PFSK-1 (cell line): Measurements from ENCODE around the gene OPA1.

Source experiments
- FOXP2 ChIP-seq: optimal IDR thresholded peaks from 2 replicates; pipeline ENCODE3; 2011; ENCODE audit warnings: borderline replicate concordance, control low read depth, inconsistent platforms; ENCODE audit not compliant: insufficient read depth; ENCODE audit errors: extremely low read length, extremely low read depth
- POLR2AphosphoS5 ChIP-seq: IDR thresholded peaks from 2 replicates; pipeline ENCODE4 v1.6.1; 2012; ENCODE audit warnings: low read depth, mild to moderate bottlenecking, control low read depth, low read length, moderate library complexity
- SIN3A ChIP-seq: IDR thresholded peaks from 2 replicates; pipeline ENCODE4 v1.6.1; 2012; ENCODE audit warnings: mild to moderate bottlenecking, low read length, moderate library complexity, borderline replicate concordance; ENCODE audit not compliant: insufficient read depth
- TAF1 ChIP-seq: IDR thresholded peaks from 2 replicates; pipeline ENCODE4 v1.6.1; 2012; ENCODE audit warnings: low read length, control low read depth, borderline replicate concordance; ENCODE audit not compliant: insufficient read depth
- TF ChIP-seq, protein P1 (sequence below), 2 experiments: IDR thresholded peaks; 2 replicates each; pipeline versions ENCODE4 v1.6.1 to v1.8.0; 2011 to 2012; ENCODE audit warnings: low read depth in 2 of 2, low read length in 2 of 2, control low read depth in 1 of 2, inconsistent platforms in 1 of 2, mild to moderate bottlenecking in 1 of 2, moderate library complexity in 1 of 2; ENCODE audit not compliant: insufficient read depth in 1 of 2

OPA1 gene

DNA sequence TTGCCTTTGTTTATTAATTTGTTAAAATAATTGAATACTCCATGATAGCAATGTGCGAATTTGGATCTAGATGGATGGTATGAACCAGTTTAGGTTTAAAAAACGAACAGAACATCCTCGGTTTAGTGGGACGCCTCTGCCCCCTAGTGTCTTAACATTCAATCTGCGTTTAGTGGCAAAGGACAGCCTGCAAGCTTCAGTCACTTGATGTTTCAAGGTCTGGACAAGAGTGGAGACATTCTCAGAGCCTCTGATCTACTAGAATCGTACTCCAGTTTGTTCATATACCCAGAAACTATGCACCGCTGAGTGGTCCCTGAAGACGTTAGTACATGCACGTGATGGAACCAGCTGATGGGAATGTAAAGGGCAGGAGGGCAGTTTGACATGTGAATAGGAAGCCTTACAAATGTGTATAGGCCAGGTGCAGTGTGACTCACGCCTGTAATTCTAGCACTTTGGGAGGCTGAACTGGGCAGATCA is 20.5 kb upstream of the OPA1 start:
- TF ChIP-seq POLR2AphosphoS5 (no peak), FOXP2 (no peak), SIN3A (no peak), TAF1 (no peak)
- TF ChIP-seq, protein P1, sequence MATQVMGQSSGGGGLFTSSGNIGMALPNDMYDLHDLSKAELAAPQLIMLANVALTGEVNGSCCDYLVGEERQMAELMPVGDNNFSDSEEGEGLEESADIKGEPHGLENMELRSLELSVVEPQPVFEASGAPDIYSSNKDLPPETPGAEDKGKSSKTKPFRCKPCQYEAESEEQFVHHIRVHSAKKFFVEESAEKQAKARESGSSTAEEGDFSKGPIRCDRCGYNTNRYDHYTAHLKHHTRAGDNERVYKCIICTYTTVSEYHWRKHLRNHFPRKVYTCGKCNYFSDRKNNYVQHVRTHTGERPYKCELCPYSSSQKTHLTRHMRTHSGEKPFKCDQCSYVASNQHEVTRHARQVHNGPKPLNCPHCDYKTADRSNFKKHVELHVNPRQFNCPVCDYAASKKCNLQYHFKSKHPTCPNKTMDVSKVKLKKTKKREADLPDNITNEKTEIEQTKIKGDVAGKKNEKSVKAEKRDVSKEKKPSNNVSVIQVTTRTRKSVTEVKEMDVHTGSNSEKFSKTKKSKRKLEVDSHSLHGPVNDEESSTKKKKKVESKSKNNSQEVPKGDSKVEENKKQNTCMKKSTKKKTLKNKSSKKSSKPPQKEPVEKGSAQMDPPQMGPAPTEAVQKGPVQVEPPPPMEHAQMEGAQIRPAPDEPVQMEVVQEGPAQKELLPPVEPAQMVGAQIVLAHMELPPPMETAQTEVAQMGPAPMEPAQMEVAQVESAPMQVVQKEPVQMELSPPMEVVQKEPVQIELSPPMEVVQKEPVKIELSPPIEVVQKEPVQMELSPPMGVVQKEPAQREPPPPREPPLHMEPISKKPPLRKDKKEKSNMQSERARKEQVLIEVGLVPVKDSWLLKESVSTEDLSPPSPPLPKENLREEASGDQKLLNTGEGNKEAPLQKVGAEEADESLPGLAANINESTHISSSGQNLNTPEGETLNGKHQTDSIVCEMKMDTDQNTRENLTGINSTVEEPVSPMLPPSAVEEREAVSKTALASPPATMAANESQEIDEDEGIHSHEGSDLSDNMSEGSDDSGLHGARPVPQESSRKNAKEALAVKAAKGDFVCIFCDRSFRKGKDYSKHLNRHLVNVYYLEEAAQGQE (IDR thresholded peaks at IDR 0.05; ENCODE audit: insufficient read depth in 1 of 2, low read depth in 2 of 2, low read length in 2 of 2), result no peak

DNA sequence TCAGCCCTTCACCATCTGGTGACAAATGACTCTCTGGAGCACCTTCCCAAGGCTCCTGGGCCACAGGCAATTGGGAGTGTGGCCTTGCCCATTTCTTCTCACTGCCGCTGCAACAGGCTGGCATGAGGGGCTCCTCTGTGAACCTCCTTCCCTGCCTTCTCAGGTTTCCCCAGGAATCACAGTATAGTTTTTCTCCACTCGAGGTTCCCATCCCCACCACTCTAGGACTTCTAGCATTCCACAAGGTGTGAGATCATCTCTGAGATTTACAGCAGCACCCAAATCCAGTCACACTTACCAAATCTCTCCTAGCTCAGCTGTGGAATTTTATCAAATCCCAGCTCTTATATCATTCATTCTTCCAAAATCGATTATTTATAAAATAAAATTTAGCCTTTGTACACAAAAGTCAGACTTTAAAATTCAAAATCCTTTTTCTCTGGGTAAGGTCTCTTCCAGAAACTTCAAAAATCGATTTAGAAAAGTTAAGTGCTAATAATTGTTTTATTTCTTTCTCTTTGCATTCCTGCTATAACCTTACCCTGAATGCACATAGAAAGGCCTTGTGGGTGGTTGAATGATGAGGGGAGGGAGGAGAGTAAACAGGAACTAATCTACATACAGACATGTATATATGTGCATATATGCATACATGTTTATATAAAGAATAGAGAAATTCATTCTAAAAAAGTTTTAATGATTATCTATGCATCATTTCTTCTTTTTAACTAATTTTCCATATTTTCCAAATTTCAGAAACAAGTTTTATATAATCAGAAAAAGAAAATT is 19.4 kb upstream of the OPA1 start:
- TF ChIP-seq, protein P1 (IDR thresholded peaks at IDR 0.05; ENCODE audit: insufficient read depth in 1 of 2, low read depth in 2 of 2, low read length in 2 of 2), result no peak
- no peak for TF ChIP-seq POLR2AphosphoS5
- TF ChIP-seq SIN3A, result no peak
- no peak for TF ChIP-seq TAF1
- TF ChIP-seq FOXP2, result no peak

DNA sequence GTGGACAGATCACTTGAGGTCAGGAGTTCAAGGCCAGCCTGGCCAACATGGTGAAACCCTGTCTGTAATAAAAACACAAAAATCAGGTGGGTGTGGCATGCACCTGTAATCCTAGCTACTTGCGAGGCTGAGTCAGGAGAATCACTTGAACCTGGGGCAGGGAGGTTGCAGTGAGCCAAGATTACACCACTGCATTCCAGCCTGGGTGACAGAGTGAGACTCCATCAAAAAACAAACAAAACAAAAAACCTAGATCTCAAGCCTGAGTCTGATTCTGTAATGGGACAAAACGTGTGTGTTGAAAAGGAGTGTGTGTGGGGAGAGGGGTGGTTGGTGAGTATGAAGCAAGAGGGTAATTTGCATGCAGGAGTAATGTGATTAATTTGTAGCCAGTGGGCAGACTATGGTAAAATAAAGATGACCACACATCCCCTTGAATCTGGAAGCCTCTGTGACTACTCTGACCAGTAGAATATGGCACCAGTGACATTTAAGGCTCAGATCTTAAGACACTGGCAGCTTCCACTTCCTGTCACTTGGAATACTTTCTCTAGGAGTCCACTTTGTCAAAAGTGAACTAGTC is 18.4 kb upstream of the OPA1 start:
- TF ChIP-seq TAF1, result no peak
- no peak for TF ChIP-seq FOXP2
- TF ChIP-seq, protein P1 (IDR thresholded peaks at IDR 0.05; ENCODE audit: insufficient read depth in 1 of 2, low read depth in 2 of 2, low read length in 2 of 2), result no peak
- TF ChIP-seq POLR2AphosphoS5, result no peak
- TF ChIP-seq SIN3A, result no peak

DNA sequence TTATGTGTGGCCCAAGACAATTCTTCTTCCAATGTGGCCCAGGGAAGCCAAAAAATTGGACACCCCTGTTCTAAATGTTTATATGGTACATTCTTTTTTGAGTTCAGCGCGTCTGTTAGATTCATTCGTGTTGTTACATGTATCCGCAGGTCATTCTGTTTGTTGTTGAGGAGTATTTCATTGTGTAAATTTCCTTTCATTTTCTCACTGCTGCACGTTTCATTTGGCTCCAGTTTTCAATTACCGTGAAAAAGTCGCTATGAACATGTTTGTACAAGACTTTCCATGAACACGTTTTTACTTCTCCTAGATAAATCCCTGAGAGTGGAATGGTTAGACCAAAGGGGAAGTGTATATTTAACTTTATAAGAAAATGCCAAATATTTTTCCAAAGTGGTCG is 7.5 kb upstream of the OPA1 start:
- TF ChIP-seq POLR2AphosphoS5, result no peak
- no peak for TF ChIP-seq TAF1
- no peak for TF ChIP-seq SIN3A
- no peak for TF ChIP-seq FOXP2
- TF ChIP-seq, protein P1 (IDR thresholded peaks at IDR 0.05; ENCODE audit: insufficient read depth in 1 of 2, low read depth in 2 of 2, low read length in 2 of 2), result no peak

DNA sequence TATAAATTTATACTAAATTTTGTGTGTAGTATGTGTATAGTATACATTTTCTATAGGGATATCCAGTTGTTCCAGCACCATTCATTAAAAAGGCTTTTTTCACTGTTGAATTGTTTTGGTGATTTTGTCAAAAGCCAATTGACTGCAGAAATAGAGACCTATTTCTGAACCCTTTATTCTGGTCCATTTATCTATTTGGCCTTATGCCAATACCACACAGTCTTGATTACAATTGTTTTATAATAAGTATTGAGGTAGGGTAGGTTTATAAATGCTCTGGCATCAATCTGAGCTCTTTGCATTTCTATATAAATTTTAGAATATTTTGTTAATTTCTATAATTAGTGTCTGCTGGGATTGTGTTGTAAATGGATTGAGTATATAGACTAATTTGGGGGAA is 6.5 kb upstream of the OPA1 start:
- TF ChIP-seq SIN3A, result no peak
- TF ChIP-seq POLR2AphosphoS5, result no peak
- TF ChIP-seq FOXP2, result no peak
- TF ChIP-seq, protein P1 (IDR thresholded peaks at IDR 0.05; ENCODE audit: insufficient read depth in 1 of 2, low read depth in 2 of 2, low read length in 2 of 2), result no peak
- TF ChIP-seq TAF1, result no peak
